PC-9 (cell line): ENCODE results near the gene ELANE.

Source experiments
- CTCF ChIP-seq: fragments of 200-600 bp; sonication (generic); conservative IDR thresholded peaks from 2 replicates; pipeline ENCODE4 v1.6.1; 2017; ENCODE audit warnings: mixed run types, antibody characterized with exemption, mild to moderate bottlenecking, moderate library complexity
- EZH2 ChIP-seq: fragments of 200-600 bp; sonication (generic); IDR thresholded peaks from 2 replicates; pipeline ENCODE4 v1.8.0; 2017; ENCODE audit warnings: antibody characterized with exemption, low read depth

- no peak for TF ChIP-seq CTCF
- TF ChIP-seq EZH2: no peak
These were observed 30.1 kb upstream of the ELANE start, which contains the start of gene PLPPR3 for GRCh38 chr19:821825-822503.
